ENCODE data around the gene SDC3.

DNA sequence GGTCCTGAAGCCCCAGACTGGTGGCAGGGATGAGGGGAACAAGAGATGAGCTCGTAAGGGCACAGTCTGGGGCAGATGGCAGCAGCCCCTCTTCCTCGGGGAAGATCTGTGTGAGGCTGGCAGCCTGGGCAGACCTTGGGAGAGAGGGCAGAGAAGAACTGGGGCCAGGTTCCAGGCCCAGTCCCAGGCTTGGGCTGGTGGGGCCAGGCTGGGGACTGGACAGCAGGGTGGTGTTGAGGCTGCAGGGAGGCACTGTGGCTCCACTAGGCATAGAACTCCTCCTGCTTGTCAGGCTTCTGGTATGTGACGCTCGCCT lies 35.7 kb downstream of the SDC3 start:
- TF ChIP-seq, protein P1, sequence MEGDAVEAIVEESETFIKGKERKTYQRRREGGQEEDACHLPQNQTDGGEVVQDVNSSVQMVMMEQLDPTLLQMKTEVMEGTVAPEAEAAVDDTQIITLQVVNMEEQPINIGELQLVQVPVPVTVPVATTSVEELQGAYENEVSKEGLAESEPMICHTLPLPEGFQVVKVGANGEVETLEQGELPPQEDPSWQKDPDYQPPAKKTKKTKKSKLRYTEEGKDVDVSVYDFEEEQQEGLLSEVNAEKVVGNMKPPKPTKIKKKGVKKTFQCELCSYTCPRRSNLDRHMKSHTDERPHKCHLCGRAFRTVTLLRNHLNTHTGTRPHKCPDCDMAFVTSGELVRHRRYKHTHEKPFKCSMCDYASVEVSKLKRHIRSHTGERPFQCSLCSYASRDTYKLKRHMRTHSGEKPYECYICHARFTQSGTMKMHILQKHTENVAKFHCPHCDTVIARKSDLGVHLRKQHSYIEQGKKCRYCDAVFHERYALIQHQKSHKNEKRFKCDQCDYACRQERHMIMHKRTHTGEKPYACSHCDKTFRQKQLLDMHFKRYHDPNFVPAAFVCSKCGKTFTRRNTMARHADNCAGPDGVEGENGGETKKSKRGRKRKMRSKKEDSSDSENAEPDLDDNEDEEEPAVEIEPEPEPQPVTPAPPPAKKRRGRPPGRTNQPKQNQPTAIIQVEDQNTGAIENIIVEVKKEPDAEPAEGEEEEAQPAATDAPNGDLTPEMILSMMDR (IDR thresholded peaks at IDR 0.05) = no peak
- no peak for TF ChIP-seq EP300 (IDR thresholded peaks at IDR 0.05)
- no peak for TF ChIP-seq POLR2AphosphoS5 (IDR thresholded peaks at IDR 0.05)
- TF ChIP-seq POLR2A (IDR thresholded peaks at IDR 0.05) = no peak

Data from sigmoid colon (tissue), 4 donors.